Glutamatergic neuron (in vitro differentiated cells): Measurements from ENCODE around the gene SIN3A. TPM values are rescaled to one million over a fixed set of nuclear protein-coding genes. Genes with fewer than 3 reads are reported as not detected.
"Not testable (repeated sequence)": the region's sequence is repeated elsewhere in the genome, so short reads cannot be mapped to it uniquely, and the experiment has no call there.

ENCODE experiments used
- DNase-seq: peaks from one replicate; pipeline ENCODE4 v3.0.0; 2022
- H3K27ac Mint-ChIP-seq: one replicate; pipeline ENCODE4 v1.8.0; 2020; ENCODE audit warnings: mild to moderate bottlenecking, mixed read lengths, inconsistent platforms; ENCODE audit not compliant: unreplicated experiment
- H3K27me3 Mint-ChIP-seq: one replicate; pipeline ENCODE4 v1.8.0; 2020; ENCODE audit warnings: mild to moderate bottlenecking, moderate library complexity, mixed read lengths, inconsistent platforms; ENCODE audit not compliant: unreplicated experiment
- H3K36me3 Mint-ChIP-seq: one replicate; pipeline ENCODE4 v1.8.0; 2020; ENCODE audit warnings: mild to moderate bottlenecking, mixed read lengths, inconsistent platforms; ENCODE audit not compliant: unreplicated experiment
- H3K4me1 Mint-ChIP-seq: one replicate; pipeline ENCODE4 v1.8.0; 2020; ENCODE audit warnings: mild to moderate bottlenecking, low read depth, mixed read lengths, inconsistent platforms; ENCODE audit not compliant: unreplicated experiment
- H3K4me3 Mint-ChIP-seq: one replicate; pipeline ENCODE4 v1.8.0; 2020; ENCODE audit warnings: mild to moderate bottlenecking, mixed read lengths, inconsistent platforms; ENCODE audit not compliant: unreplicated experiment
- H3K9me3 Mint-ChIP-seq: one replicate; pipeline ENCODE4 v1.8.0; 2020; ENCODE audit warnings: mild to moderate bottlenecking, moderate library complexity, mixed read lengths, inconsistent platforms; ENCODE audit not compliant: unreplicated experiment
- CTCF ChIP-seq: fragments of 200-600 bp; sonication (generic); IDR thresholded peaks from one replicate; pipeline ENCODE4 v1.5.0; 2021; ENCODE audit not compliant: partially characterized antibody, unreplicated experiment
- total RNA-seq: library from RNA; stranded (reverse); fragmentation: NEBNext Ultra II Directional; extraction: Animal tissue kit (Norgen Biotek cat#: 25700); gene quantifications from one replicate; pipeline ENCODE4 v1.2.1, GENCODE V29; 2021; ENCODE audit not compliant: unreplicated experiment

The SIN3A gene
- total RNA-seq, 1 donor from 2014 or later, result 45.4 TPM

DNA sequence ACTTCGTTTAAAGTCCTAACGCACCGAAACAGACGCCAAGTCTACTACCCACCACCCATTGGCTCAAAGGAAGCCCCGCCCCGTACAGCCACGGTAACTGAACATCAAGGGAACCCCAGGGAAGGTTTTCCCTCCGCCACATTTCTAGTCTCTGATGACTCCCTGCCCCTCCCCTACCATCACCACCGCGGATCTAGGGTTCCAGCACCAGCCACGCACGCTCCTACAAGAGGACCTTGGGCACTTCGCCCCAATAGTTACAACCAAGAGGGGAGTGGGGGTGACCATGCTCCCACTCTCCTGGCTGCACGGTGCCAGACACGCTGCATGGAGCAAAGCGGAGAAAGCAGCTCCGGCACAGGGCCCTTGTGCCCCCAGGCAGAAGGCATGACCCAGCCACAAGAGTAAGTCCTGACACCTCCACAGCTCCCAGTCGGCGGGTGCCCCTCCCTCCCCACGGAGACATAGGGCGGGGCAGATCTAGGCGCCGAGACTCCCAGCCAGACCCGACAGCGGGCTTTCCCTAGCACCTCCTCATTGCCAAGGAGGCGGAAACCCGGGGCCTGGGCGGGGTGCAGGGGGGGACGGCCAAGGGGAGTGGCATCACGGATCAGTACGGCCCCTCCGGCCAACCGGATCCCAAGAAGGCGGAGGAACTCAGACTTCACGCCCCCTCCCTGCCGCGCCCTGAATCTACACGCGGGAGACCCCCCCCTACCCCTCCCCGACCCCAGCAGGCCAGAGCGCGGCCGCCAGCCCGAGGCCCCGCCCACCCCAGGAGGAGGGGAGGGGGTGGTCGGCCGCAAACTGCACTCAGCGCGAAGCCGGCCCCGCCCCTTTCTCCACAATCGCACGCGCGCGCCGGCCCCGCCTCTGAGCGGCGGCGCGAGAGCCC lies 936 bp downstream of the SIN3A start:
- no peak for TF ChIP-seq CTCF
- peak; percentile 95 for DNase-seq
- Mint-ChIP-seq H3K9me3 (peaks cover 23% of the 10 kb centered on the region), H3K27ac (peak overlapping the region; percentile 82), H3K27me3 (peaks cover 14% of the 10 kb centered on the region), H3K4me3 (peak overlapping the region; percentile 99), H3K4me1 (peaks cover 2% of the 10 kb centered on the region), H3K36me3 (no peaks in the 10 kb centered on the region)

DNA sequence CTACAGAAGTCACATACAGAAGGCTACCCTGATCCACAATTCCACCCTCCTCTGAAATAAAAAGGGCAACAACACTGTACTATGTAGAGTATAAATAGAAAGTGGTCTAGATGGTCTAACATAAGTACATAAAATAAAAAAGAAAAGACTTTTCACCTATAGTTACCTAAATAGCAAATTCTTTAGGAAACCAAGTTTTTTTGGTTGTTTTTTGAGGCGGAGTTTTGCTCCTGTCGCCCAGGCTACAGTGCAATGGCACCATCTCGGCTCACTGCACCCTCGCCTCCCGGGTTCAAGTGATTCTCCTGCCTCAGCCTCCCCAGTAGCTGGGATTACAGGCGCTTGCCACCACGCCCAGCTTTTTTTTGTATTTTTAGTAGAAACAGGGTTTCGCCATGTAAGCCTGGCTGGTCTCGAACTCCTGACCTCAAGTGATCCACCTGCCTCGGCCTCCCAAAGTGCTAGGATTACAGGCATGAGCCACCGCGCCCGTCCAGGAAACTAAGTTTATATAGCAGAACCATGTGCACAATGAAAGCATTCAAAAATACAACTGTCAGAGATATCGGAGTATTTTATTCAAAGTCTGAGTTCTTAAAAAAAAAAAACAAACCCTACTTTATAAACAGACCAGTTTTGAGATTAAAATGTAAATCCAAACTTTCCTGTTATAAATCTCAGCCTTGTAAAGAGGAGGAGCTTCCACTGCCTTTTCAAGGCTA lies 1.7 kb downstream of the SIN3A start:
- no peaks in the 10 kb centered on the region for H3K36me3 Mint-ChIP-seq
- peak overlapping the region; percentile 82 for H3K27ac Mint-ChIP-seq
- H3K4me3 Mint-ChIP-seq, result peak overlapping the region; percentile 99
- H3K9me3 Mint-ChIP-seq, result peaks cover 23% of the 10 kb centered on the region
- H3K4me1 Mint-ChIP-seq, result peaks cover 2% of the 10 kb centered on the region
- no peak for DNase-seq
- no peak for TF ChIP-seq CTCF
- H3K27me3 Mint-ChIP-seq, result peaks cover 14% of the 10 kb centered on the region

DNA sequence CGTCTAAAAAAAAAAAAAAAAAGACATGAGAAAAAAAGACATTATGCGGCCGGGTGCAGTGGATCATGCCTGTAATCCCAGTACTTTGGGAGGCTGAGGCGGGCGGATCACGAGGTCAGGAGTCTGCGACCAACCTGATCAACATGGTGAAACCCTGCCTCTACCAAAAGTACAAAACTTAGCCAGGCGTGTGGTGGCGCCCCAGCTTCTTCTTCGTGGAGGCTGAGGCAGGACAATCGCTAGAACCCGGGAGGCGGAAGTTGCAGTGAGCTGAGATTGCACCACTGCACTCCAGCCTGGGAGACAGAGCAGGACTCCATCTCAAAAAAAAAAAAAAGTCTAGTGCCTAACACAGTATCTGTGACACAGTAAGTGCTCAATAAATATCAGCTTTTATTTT lies 3.3 kb downstream of the SIN3A start:
- not testable (repeated sequence) for H3K4me1 Mint-ChIP-seq, H3K27ac Mint-ChIP-seq, DNase-seq, H3K4me3 Mint-ChIP-seq, H3K36me3 Mint-ChIP-seq
- peaks cover 18% of the 10 kb centered on the region for H3K9me3 Mint-ChIP-seq
- peaks cover 12% of the 10 kb centered on the region for H3K27me3 Mint-ChIP-seq

- Mint-ChIP-seq H3K9me3 (peaks cover 10% of the 10 kb centered on the region), H3K27ac (no peak overlapping the region), H3K4me3 (no peak overlapping the region), H3K27me3 (peaks cover 4% of the 10 kb centered on the region), H3K4me1 (peaks cover 2% of the 10 kb centered on the region), H3K36me3 (no peaks in the 10 kb centered on the region)
- DNase-seq, result no peak
- no peak for TF ChIP-seq CTCF
These were observed 5.3 kb downstream of the SIN3A start for GRCh38 chr15:75446151-75446550.

- not testable (repeated sequence) for DNase-seq, H3K9me3 Mint-ChIP-seq, H3K4me1 Mint-ChIP-seq, H3K36me3 Mint-ChIP-seq, H3K4me3 Mint-ChIP-seq, H3K27me3 Mint-ChIP-seq, H3K27ac Mint-ChIP-seq
These were observed 6.2 kb downstream of the SIN3A start for GRCh38 chr15:75445324-75445723.

DNA sequence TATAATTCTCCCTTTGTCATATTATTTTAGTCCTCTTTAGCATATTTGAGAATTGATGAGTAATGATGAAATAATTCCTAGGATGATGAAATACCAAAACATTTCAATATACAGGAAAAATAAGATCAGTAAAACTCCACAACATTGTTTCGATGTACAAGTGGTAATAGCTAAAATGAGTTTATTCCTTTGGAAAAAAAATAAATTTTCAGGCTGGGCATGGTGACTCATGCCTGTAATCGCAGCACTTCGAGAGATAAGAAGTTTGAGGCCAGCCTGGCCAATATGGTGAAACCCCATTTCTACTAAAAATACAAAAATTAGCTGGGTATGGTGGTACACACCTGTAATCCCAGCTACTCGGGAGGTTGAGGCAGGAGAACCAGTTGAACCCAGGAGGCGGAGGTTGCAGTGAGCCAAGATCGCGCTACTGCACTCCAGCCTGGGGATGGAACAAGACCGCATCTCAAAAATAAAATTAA lies 7.5 kb downstream of the SIN3A start:
- not testable (repeated sequence) for H3K4me1 Mint-ChIP-seq, H3K4me3 Mint-ChIP-seq, H3K27ac Mint-ChIP-seq, H3K36me3 Mint-ChIP-seq, H3K27me3 Mint-ChIP-seq, H3K9me3 Mint-ChIP-seq, DNase-seq
